BE2C (cell line): ENCODE data around the gene LRMDA.

Experiments used
- DNase-seq: peaks from one replicate; pipeline ENCODE4 v3.0.0-alpha.2; 2020
- H3K27me3 ChIP-seq: fragments of 250-450 bp; sonication (Bioruptor Pico); 2 replicates; pipeline ENCODE4 v1.5.1; 2020; ENCODE audit warnings: mild to moderate bottlenecking
- H3K36me3 ChIP-seq: fragments of 250-450 bp; sonication (Bioruptor Pico); 2 replicates; pipeline ENCODE4 v1.5.1; 2020; ENCODE audit warnings: mild to moderate bottlenecking
- H3K4me1 ChIP-seq: fragments of 250-450 bp; sonication (Bioruptor Pico); 2 replicates; pipeline ENCODE4 v1.5.1; 2020
- H3K4me3 ChIP-seq: 2 replicates; pipeline ENCODE4 v1.5.1; 2011; ENCODE audit warnings: low read depth, low read length
- H3K9me3 ChIP-seq: fragments of 250-450 bp; sonication (Bioruptor Pico); 2 replicates; pipeline ENCODE4 v1.5.1; 2020
- CTCF ChIP-seq: IDR thresholded peaks from 2 replicates; pipeline ENCODE4 v1.5.1; 2012; ENCODE audit warnings: mild to moderate bottlenecking, low read depth, low read length

LRMDA gene

GRCh38 chr10:75887369-75887768 lies 455.9 kb downstream of the LRMDA start:
- no peak for DNase-seq
- H3K36me3 ChIP-seq: no peaks in the 10 kb centered on the region
- TF ChIP-seq CTCF: no peak
- H3K9me3 ChIP-seq: no peaks in the 10 kb centered on the region
- H3K4me1 ChIP-seq: no peaks in the 10 kb centered on the region
- no peaks in the 10 kb centered on the region for H3K27me3 ChIP-seq
- H3K4me3 ChIP-seq: no peak overlapping the region

- no peaks in the 10 kb centered on the region for H3K4me1 ChIP-seq
- TF ChIP-seq CTCF: no peak
- H3K36me3 ChIP-seq: no peaks in the 10 kb centered on the region
- no peak overlapping the region for H3K4me3 ChIP-seq
- no peak for DNase-seq
- no peaks in the 10 kb centered on the region for H3K9me3 ChIP-seq
- H3K27me3 ChIP-seq: no peaks in the 10 kb centered on the region
Measured at GRCh38 chr10:75887992-75888680, 456.7 kb downstream of the LRMDA start.

GRCh38 chr10:75889051-75889450 lies 457.6 kb downstream of the LRMDA start:
- Histone ChIP-seq H3K4me3 (no peak overlapping the region), H3K27me3 (no peaks in the 10 kb centered on the region), H3K36me3 (no peaks in the 10 kb centered on the region), H3K9me3 (no peaks in the 10 kb centered on the region), H3K4me1 (no peaks in the 10 kb centered on the region)
- no peak for DNase-seq
- no peak for TF ChIP-seq CTCF

- Histone ChIP-seq H3K36me3 (no peaks in the 10 kb centered on the region), H3K4me1 (no peaks in the 10 kb centered on the region), H3K4me3 (no peak overlapping the region), H3K9me3 (no peaks in the 10 kb centered on the region), H3K27me3 (no peaks in the 10 kb centered on the region)
- no peak for DNase-seq
- TF ChIP-seq CTCF: no peak
Measured at GRCh38 chr10:75894761-75895160, 463.3 kb downstream of the LRMDA start.

- DNase-seq: no peak
- Histone ChIP-seq H3K27me3 (no peaks in the 10 kb centered on the region), H3K4me1 (no peaks in the 10 kb centered on the region)
Measured at GRCh38 chr10:75895259-75895658, 463.8 kb downstream of the LRMDA start.

More at GRCh38 chr10:75895259-75895658, 463.8 kb downstream of the LRMDA start:
- H3K4me3 ChIP-seq: no peak overlapping the region
- no peaks in the 10 kb centered on the region for H3K9me3 ChIP-seq
- TF ChIP-seq CTCF: no peak
- H3K36me3 ChIP-seq: no peaks in the 10 kb centered on the region
